SK-N-SH (cell line): ENCODE results near the gene NRDC.

Experiments used
- CHD2 ChIP-seq: fragments of 150-350 bp; IDR thresholded peaks from 2 replicates; pipeline ENCODE4 v1.6.1; 2018; ENCODE audit warnings: low read length; ENCODE audit not compliant: partially characterized antibody
- CTCF ChIP-seq: fragments of 200-600 bp; sonication (generic); IDR thresholded peaks from 2 replicates; pipeline ENCODE4 v1.6.1; 2017; ENCODE audit warnings: antibody characterized with exemption, mild to moderate bottlenecking, moderate library complexity
- EP300 ChIP-seq, 2 experiments: IDR thresholded peaks; 2 replicates each; pipeline versions ENCODE4 v1.4.0 to v1.6.1; 2012; ENCODE audit warnings: borderline replicate concordance in 1 of 2, low read depth in 1 of 2, low read length in 1 of 2
- EZH2phosphoT487 ChIP-seq: fragments of 200-600 bp; sonication (generic); IDR thresholded peaks from 2 replicates; pipeline ENCODE4 v1.6.1; 2017; ENCODE audit warnings: low read depth, mixed run types, mild to moderate bottlenecking, antibody characterized with exemption, moderate library complexity, borderline replicate concordance
- FOSL2 ChIP-seq: IDR thresholded peaks from 2 replicates; pipeline ENCODE4 v1.4.0; 2012; ENCODE audit warnings: low read depth, mild to moderate bottlenecking, moderate library complexity, borderline replicate concordance
- JUND ChIP-seq: IDR thresholded peaks from 2 replicates; pipeline ENCODE4 v1.4.0; 2012
- MEF2A ChIP-seq: IDR thresholded peaks from 2 replicates; pipeline ENCODE4 v1.4.0; 2012; ENCODE audit warnings: low read depth, borderline replicate concordance
- POLR2AphosphoS5 ChIP-seq: IDR thresholded peaks from 2 replicates; pipeline ENCODE4 v1.6.1; 2012; ENCODE audit warnings: low read depth, low read length
- REST ChIP-seq: IDR thresholded peaks from 2 replicates; pipeline ENCODE4 v1.6.1; 2012; ENCODE audit warnings: mild to moderate bottlenecking, low read depth, low read length, moderate library complexity
- SIN3A ChIP-seq: IDR thresholded peaks from 2 replicates; pipeline ENCODE4 v1.6.1; 2012; ENCODE audit warnings: low read depth, mild to moderate bottlenecking, low read length, moderate library complexity, borderline replicate concordance
- SMC3 ChIP-seq: IDR thresholded peaks from 2 replicates; pipeline ENCODE4 v1.6.1; 2012; ENCODE audit warnings: low read depth, low read length, improper control_type of control experiment
- USF2 ChIP-seq: fragments of 150-350 bp; IDR thresholded peaks from 2 replicates; pipeline ENCODE4 v1.6.1; 2017; ENCODE audit warnings: antibody characterized with exemption, low read length, low read depth, borderline replicate concordance

- no peak for TF ChIP-seq CTCF
- no peak for TF ChIP-seq POLR2AphosphoS5
- TF ChIP-seq CHD2 = no peak
- no peak for TF ChIP-seq USF2
- no peak for TF ChIP-seq SMC3
- no peak for TF ChIP-seq SIN3A
- no peak for TF ChIP-seq JUND
- no peak for TF ChIP-seq REST
- TF ChIP-seq MEF2A = no peak
- TF ChIP-seq EP300 (IDR thresholded peaks at IDR 0.05; ENCODE audit: borderline replicate concordance in 1 of 2, low read depth in 1 of 2, low read length in 1 of 2) = no peak
- no peak for TF ChIP-seq FOSL2
- no peak for TF ChIP-seq EZH2phosphoT487
These were observed 22.6 kb upstream of the NRDC start for GRCh38 chr1:51901151-51901550.
